Loucy (cell line): Measurements from ENCODE around the gene E2F7.

Experiments
- EZH2phosphoT487 ChIP-seq: fragments of 200-600 bp; IDR thresholded peaks from 2 replicates; pipeline ENCODE4 v1.6.1; 2018; ENCODE audit warnings: antibody characterized with exemption, mild to moderate bottlenecking, moderate library complexity, borderline replicate concordance
- TF ChIP-seq, protein P1 (sequence below): fragments of 200-600 bp; sonication (generic); conservative IDR thresholded peaks from 2 replicates; pipeline ENCODE4 v1.5.1; 2014; ENCODE audit warnings: mild to moderate bottlenecking, antibody characterized with exemption, low read length

DNA sequence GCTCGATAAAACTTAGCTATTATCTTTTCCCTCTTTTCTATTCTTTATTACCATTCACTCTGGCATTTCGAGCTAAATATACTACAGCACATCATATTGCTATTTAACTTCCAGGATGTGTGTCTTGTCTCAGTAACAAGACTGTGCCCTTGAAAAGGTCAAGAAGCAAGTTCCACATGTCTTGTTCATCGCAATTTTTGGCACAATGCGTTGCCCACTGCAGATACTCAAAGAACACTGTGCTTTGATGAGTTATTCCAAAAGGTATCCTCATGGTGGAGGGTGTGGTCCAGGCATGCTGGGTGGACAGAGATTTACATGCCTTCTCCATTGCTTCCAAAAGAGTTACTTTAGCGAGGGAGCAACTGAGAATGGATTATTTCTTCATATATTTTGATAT lies 6.6 kb downstream of the E2F7 start:
- TF ChIP-seq, protein P1, sequence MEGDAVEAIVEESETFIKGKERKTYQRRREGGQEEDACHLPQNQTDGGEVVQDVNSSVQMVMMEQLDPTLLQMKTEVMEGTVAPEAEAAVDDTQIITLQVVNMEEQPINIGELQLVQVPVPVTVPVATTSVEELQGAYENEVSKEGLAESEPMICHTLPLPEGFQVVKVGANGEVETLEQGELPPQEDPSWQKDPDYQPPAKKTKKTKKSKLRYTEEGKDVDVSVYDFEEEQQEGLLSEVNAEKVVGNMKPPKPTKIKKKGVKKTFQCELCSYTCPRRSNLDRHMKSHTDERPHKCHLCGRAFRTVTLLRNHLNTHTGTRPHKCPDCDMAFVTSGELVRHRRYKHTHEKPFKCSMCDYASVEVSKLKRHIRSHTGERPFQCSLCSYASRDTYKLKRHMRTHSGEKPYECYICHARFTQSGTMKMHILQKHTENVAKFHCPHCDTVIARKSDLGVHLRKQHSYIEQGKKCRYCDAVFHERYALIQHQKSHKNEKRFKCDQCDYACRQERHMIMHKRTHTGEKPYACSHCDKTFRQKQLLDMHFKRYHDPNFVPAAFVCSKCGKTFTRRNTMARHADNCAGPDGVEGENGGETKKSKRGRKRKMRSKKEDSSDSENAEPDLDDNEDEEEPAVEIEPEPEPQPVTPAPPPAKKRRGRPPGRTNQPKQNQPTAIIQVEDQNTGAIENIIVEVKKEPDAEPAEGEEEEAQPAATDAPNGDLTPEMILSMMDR = no peak
- no peak for TF ChIP-seq EZH2phosphoT487
